ENCODE results near the gene PHF21A. TPM values are rescaled to one million over a fixed set of nuclear protein-coding genes. Genes with fewer than 3 reads are reported as not detected.

PHF21A gene
- total and polyA plus RNA-seq, 2 of the 8 experiments (the other 6 are each of a cell fraction or from before 2014, with no cell fraction given): 17.6 to 40.3 TPM

DNA sequence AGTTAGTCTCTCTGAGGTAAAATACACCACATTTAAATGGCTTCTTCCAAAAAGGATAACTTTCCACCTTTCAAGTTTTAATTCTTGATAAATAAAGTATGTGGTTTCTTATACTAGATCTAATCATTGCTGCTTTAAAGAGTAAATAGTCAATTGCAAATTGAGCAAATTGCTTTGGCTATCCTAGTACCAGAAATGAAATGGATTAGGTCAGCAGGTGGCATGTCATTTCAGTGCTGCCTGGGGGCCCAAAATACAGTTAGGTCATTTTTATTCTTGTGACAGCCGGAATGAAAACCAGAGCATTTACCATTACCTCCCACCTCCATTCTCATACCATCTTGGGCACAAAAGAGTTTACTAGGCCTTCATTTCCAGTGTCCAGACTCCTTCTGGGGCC lies 70.2 kb downstream of the PHF21A start:
- WGBS, 2 experiments (ENCODE audit: extremely low coverage in 1 of 2, insufficient coverage in 1 of 2, insufficient read length in 1 of 2, insufficient replicate concordance in 2 of 2, low coverage in 1 of 2, low lambda C conversion rate in 2 of 2, missing lambda C conversion rate in 1 of 2): 84% methylated on average over 1 of the region's 1 CpG; no CpG with 5 or more reads in 1 of the 2 experiments
- Histone ChIP-seq H4K5ac (ENCODE audit: insufficient read length, low read depth, low read length) (no peak overlapping the region), H3K14ac (ENCODE audit: insufficient read length) (no peak overlapping the region), H3K18ac (ENCODE audit: extremely low read depth, low read length) (no peak overlapping the region; the same call in 1 of the 2 replicates), H3K9ac (replicated peaks in 1 of 4; ENCODE audit: extremely low read depth in 1 of 4, low read depth in 3 of 4, low read length in 3 of 4) (no peak overlapping the region), H3K56ac (replicated peaks; ENCODE audit: insufficient read length, low read depth, low read length) (no peak overlapping the region), H2BK15ac (ENCODE audit: low read length) (no peak overlapping the region), H3K79me1 (ENCODE audit: low read depth, low read length) (no peaks in the 10 kb centered on the region), H2AK5ac (ENCODE audit: low read depth, low read length) (no peak overlapping the region), H3K27me3 (replicated peaks in 1 of 4; ENCODE audit: control insufficient read depth in 3 of 4, extremely low read depth in 1 of 4, insufficient read depth in 3 of 4, low read length in 3 of 4) (no peaks in the 10 kb centered on the region), H3K27ac (ENCODE audit: low read depth, low read length) (no peak overlapping the region), H4K91ac (replicated peaks; ENCODE audit: insufficient read length, low read length) (no peak overlapping the region), H4K8ac (ENCODE audit: extremely low read depth, insufficient read depth, low read length) (no peak overlapping the region), H2BK120ac (replicated peaks; ENCODE audit: low read depth, low read length) (no peak overlapping the region), H3K4me1 (replicated peaks in 1 of 4; ENCODE audit: control insufficient read depth in 3 of 4, insufficient read depth in 4 of 4, low read length in 3 of 4) (peaks cover 5 to 36% (median 26%) of the 10 kb centered on the region in 4 experiments; a peak in 6 of 7 replicates), H2BK5ac (ENCODE audit: low read depth, low read length) (no peak overlapping the region), H3K23ac (ENCODE audit: insufficient read length) (no peak overlapping the region), H3K23me2 (ENCODE audit: low read depth, low read length) (no peaks in the 10 kb centered on the region), H3K4me2 (ENCODE audit: insufficient read depth in 1 of 2, low read depth in 2 of 2, low read length in 2 of 2) (no peak overlapping the region; a peak in 1 of 4 replicates), H3K4me3 (ENCODE audit: extremely low read depth in 1 of 4, insufficient read depth in 2 of 4, low read depth in 3 of 4, low read length in 4 of 4) (no peak overlapping the region), H3K79me2 (ENCODE audit: control insufficient read depth in 1 of 2, insufficient read depth in 2 of 2, low read length in 2 of 2) (0 out of 4 replicates have a peak, but pooled peaks cover 0 to 3% of the 10 kb centered on the region in 2 experiments), H2BK12ac (ENCODE audit: low read depth, low read length) (no peak overlapping the region), H4K20me1 (replicated peaks in 1 of 2; ENCODE audit: control insufficient read depth in 1 of 2, insufficient read depth in 2 of 2, low read length in 2 of 2) (no peaks in the 10 kb centered on the region), H2BK20ac (ENCODE audit: low read length) (no peak overlapping the region), H2AFZ (ENCODE audit: low read length) (no peak overlapping the region), H3K36me3 (ENCODE audit: control insufficient read depth in 2 of 4, insufficient read depth in 4 of 4, low read length in 3 of 4) (no peaks in the 10 kb centered on the region), H3K9me3 (ENCODE audit: insufficient read depth in 2 of 2, low read depth in 1 of 2, low read length in 1 of 2) (no peaks in the 10 kb centered on the region), H3K4ac (replicated peaks; ENCODE audit: insufficient read length, low read depth, low read length) (no peak overlapping the region)
- DNase-seq (ENCODE audit: low read depth in 1 of 2, low spot score in 2 of 2): no peak
- FAIRE-seq: no peak
- TF ChIP-seq CHD2 (IDR thresholded peaks at IDR 0.05; ENCODE audit: low read length): no peak
- no peak for TF ChIP-seq HDAC2 (IDR thresholded peaks at IDR 0.05; ENCODE audit: borderline replicate concordance in 1 of 2, low read depth in 2 of 2, low read length in 2 of 2)
- no peak for TF ChIP-seq MAX (IDR thresholded peaks at IDR 0.05)
- POLR2A ChIA-PET (ENCODE audit: partially characterized antibody): interaction anchor here (0.9 to 1.4 kb wide), 6 partner anchors 8 to 45 kb away, joined by 3 to 4 read pairs (median 3); no protein-coding TSS in a partner anchor
- CTCF ChIA-PET (ENCODE audit: partially characterized antibody): interaction anchor here (0.7 to 1.3 kb wide), 3 partner anchors 12 to 119 kb away, joined by 3 read pairs; no protein-coding TSS in a partner anchor
